GM21825 (cell line): ENCODE results near the gene MGAT5B.
"Not testable (repeated sequence)": the region's sequence is repeated elsewhere in the genome, so short reads cannot be mapped to it uniquely, and the experiment has no call there.

Source experiments
- ATAC-seq: cut with Tn5 transposase; IDR thresholded peaks from one replicate; pipeline ENCODE4 v1.9.1; 2021; ENCODE audit warnings: mild to moderate bottlenecking, moderate library complexity; ENCODE audit not compliant: unreplicated experiment

The MGAT5B gene

GRCh38 chr17:76847031-76847430, 21.2 kb upstream of the MGAT5B start:
- no peak for ATAC-seq

- ATAC-seq: no peak
These were observed 19.5 kb upstream of the MGAT5B start for GRCh38 chr17:76848670-76849069.

- not testable (repeated sequence) for ATAC-seq
These were observed 19.0 kb upstream of the MGAT5B start for GRCh38 chr17:76849160-76849559.

- ATAC-seq: no peak
These were observed 15.4 kb upstream of the MGAT5B start for GRCh38 chr17:76852843-76853242.

- no peak for ATAC-seq
These were observed 13.1 kb upstream of the MGAT5B start for GRCh38 chr17:76855105-76855504.

- ATAC-seq: no peak
These were observed 6.1 kb upstream of the MGAT5B start for GRCh38 chr17:76862079-76862478.

GRCh38 chr17:76862494-76862893, 5.7 kb upstream of the MGAT5B start:
- no peak for ATAC-seq

GRCh38 chr17:76864024-76864423, 4.2 kb upstream of the MGAT5B start:
- no peak for ATAC-seq

- ATAC-seq: no peak
These were observed 3.0 kb upstream of the MGAT5B start for GRCh38 chr17:76865174-76865573.

- no peak for ATAC-seq
These were observed 2.0 kb upstream of the MGAT5B start for GRCh38 chr17:76866203-76866602.

- no peak for ATAC-seq
These were observed 1.2 kb upstream of the MGAT5B start for GRCh38 chr17:76866774-76867577.

- no peak for ATAC-seq
These were observed 527 bp upstream of the MGAT5B start for GRCh38 chr17:76867578-76868175.

GRCh38 chr17:76868669-76869495, 678 bp downstream of the MGAT5B start:
- ATAC-seq: no peak

GRCh38 chr17:76869496-76870376, 1.5 kb downstream of the MGAT5B start:
- no peak for ATAC-seq

- ATAC-seq: no peak
These were observed 2.1 kb downstream of the MGAT5B start for GRCh38 chr17:76870377-76870714.

GRCh38 chr17:76871668-76872067, 3.5 kb downstream of the MGAT5B start:
- ATAC-seq: no peak

GRCh38 chr17:76872221-76872873, 4.1 kb downstream of the MGAT5B start:
- ATAC-seq: no peak

- no peak for ATAC-seq
These were observed 4.6 kb downstream of the MGAT5B start for GRCh38 chr17:76872874-76873221.

- no peak for ATAC-seq
These were observed 5.7 kb downstream of the MGAT5B start for GRCh38 chr17:76873856-76874255.

- ATAC-seq: no peak
These were observed 9.2 kb downstream of the MGAT5B start for GRCh38 chr17:76877437-76877836.
